Stimulated activated CD8-positive, alpha-beta memory T cell treated with anti-CD3 and anti-CD28 coated beads, Interleukin-4, amount 100 ng/mL, for 48 hours (primary cell): ENCODE results near the gene RACK1.

Source experiments
- DNase-seq: peaks from one replicate; pipeline ENCODE4 v3.0.0-alpha.2; 2020

The RACK1 gene

GRCh38 chr5:181193656-181194055 lies 50.0 kb downstream of the RACK1 start:
- no peak for DNase-seq

- DNase-seq: no peak
These were observed 51.2 kb downstream of the RACK1 start for GRCh38 chr5:181192337-181193046.

- DNase-seq: peak; percentile 98
These were observed 52.0 kb downstream of the RACK1 start for GRCh38 chr5:181191526-181192336.

GRCh38 chr5:181190711-181191525 lies 52.8 kb downstream of the RACK1 start:
- DNase-seq: peak; percentile 69

GRCh38 chr5:181189962-181190710 lies 53.6 kb downstream of the RACK1 start:
- peak; percentile 68 for DNase-seq

- DNase-seq: peak; percentile 77
These were observed 54.2 kb downstream of the RACK1 start for GRCh38 chr5:181189363-181189961.

- DNase-seq: peak; percentile 93
These were observed 54.9 kb downstream of the RACK1 start for GRCh38 chr5:181188700-181189362.

- DNase-seq: peak; percentile 91
These were observed 56.0 kb downstream of the RACK1 start for GRCh38 chr5:181187500-181188213.

- DNase-seq: no peak
These were observed 56.7 kb downstream of the RACK1 start for GRCh38 chr5:181186986-181187499.
